ENCODE measurements around the gene HAUS7.

HAUS7 gene

DNA sequence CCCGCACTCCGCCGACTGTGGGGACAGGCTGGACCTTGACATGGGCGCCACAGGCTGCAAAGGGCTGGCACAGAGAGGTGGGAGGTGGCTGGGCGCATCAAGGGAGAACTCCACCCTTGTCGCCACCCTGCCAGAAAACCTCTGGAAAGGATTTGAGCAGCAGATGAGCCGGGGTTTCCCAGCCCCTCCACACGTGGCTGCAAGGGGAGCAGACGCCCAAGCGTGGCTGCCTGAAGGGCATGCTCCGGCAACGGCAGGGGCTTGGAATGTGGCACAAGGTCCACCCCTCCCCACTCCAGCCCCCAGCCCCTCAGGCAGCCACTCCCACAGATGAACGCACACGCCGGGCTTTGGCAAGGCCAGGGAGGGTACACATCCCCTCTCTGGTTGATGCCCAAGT is 29.0 kb upstream of the HAUS7 start:
- no peak for DNase-seq (ENCODE audit: low read depth)

- no peak for DNase-seq (ENCODE audit: low read depth)
These were observed 28.1 kb upstream of the HAUS7 start for GRCh38 chrX:153498453-153498852.

- no peak for DNase-seq (ENCODE audit: low read depth)
These were observed 26.2 kb upstream of the HAUS7 start for GRCh38 chrX:153496590-153496959.

- DNase-seq (ENCODE audit: low read depth) = no peak
These were observed 25.7 kb upstream of the HAUS7 start for GRCh38 chrX:153495903-153496589.

GRCh38 chrX:153495362-153495751 is 25.0 kb upstream of the HAUS7 start:
- no peak for DNase-seq (ENCODE audit: low read depth)

- no peak for DNase-seq (ENCODE audit: low read depth)
These were observed 24.4 kb upstream of the HAUS7 start, which contains the start of gene BGN for GRCh38 chrX:153494541-153495361. TSS of gene BGN (plus strand) at chrX:153494980. CDS start at chrX:153504632, 9,652 bp downstream.

DNA sequence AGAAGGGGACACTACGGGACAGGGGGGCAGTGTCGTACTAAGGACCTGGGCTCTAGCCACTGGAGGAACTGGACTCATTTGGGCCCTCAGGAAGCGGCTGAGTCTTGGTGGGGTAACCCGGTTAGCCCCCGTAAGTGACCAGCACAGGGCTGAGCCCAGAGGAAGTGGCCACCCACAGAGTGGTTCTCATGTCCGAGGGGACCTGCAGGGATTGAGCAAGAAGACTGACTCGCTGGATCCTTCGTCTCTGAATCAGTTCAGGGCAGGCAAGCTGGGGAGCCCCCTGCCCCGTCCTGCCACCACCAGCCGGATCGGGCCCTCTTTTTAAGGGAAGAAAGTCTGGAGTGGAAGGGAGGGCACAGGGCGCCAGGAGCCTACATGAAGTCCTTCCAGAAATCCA is 23.7 kb upstream of the HAUS7 start:
- DNase-seq (ENCODE audit: low read depth) = no peak

- DNase-seq (ENCODE audit: low read depth) = no peak
These were observed 22.7 kb upstream of the HAUS7 start for GRCh38 chrX:153493085-153493484.

- DNase-seq (ENCODE audit: low read depth) = no peak
These were observed 22.2 kb upstream of the HAUS7 start for GRCh38 chrX:153492543-153492942.

DNA sequence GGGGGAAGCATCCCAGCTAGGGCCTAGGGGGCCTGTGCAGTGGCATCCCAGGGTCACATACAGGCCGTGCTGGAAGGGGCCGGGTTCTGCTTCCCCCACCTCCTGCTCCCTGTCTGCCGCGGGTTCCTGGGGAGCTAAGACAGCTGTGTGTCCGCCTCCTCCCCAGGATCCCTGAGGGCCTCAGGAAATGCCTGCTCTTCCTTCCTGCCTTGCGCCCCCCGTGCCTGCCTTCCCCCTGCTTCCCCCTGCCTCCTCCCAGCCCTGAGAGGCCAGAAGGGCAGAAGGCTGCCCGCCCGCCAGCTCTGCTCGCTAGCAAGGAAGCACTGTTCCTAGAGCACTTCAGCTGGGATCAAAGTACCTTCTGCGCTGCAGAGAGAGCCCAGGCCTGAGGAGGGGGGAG is 21.5 kb upstream of the HAUS7 start:
- DNase-seq (ENCODE audit: low read depth) = no peak

GRCh38 chrX:153491351-153491914 is 21.1 kb upstream of the HAUS7 start:
- DNase-seq (ENCODE audit: low read depth) = no peak

DNA sequence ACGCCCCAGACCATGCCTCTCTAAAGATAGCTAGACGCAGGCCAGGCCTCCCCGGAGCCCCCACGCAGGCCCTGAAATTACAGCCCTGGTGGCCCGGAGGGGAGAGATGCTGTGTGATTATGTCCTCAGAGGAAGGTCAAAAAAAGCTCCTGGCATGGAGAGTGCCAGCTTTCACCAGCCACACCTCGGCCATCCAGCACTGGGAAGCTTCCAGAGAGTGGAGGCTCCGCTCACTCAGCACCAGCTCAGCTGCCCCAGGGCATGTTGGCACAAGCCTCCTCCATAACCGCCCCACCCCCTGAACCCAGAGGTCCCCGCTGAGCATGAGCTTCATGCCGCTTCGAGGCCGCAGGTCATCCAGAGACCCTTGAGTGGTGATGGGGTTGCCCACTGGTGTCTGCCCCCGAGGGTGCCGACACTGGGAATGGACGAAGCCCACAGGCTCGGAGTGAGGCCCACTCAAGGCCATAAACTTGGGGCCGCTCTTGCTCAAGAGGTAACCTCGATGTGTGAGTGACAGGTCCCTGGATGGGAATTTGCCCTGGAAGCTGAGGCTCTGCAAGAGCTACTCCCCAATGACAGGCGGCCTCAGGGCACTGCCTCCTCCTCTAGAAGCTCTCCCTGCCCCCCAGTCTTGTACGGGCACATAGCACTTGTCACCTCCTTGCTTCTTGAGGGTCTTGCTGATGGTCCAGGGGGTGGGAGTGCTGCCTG is 20.0 kb upstream of the HAUS7 start:
- DNase-seq (ENCODE audit: low read depth) = no peak

DNA sequence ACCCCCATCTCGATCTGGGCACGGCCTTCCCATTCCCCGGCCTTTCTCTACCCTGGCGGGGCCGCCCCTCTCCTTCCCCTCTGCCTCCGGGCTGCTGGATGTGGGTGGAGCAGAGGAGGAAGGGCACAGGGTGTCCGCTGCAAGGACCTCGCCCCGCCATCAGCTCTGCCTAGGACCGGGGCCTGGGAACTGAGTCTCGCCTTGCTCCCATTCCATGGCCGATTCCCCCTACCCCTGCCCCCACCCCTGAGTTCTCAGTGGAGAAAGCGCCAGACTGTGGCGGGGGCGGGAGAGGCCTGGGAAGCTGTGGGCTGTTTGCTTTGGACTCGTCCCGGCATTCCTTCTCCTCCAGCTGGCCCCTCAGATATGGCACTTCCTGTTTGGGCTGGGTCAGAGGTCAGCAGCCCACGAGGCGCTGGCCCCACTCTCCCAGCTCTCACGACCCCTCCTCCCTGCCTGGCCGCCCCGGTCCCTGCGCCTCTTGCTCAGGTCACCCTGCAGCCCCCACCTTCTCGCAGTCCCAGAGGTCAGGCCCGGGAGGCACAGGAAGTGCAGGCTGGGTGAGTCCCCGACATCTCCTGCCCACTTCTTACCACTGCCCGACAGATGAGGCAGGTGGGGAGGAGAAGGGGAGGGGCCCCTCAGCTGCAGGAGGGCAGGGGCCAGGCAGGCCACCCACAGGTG is 18.0 kb upstream of the HAUS7 start:
- DNase-seq (ENCODE audit: low read depth) = no peak

GRCh38 chrX:153487590-153488071 is 17.3 kb upstream of the HAUS7 start:
- DNase-seq (ENCODE audit: low read depth) = no peak

GRCh38 chrX:153486171-153486570 is 15.8 kb upstream of the HAUS7 start:
- no peak for DNase-seq (ENCODE audit: low read depth)

DNA sequence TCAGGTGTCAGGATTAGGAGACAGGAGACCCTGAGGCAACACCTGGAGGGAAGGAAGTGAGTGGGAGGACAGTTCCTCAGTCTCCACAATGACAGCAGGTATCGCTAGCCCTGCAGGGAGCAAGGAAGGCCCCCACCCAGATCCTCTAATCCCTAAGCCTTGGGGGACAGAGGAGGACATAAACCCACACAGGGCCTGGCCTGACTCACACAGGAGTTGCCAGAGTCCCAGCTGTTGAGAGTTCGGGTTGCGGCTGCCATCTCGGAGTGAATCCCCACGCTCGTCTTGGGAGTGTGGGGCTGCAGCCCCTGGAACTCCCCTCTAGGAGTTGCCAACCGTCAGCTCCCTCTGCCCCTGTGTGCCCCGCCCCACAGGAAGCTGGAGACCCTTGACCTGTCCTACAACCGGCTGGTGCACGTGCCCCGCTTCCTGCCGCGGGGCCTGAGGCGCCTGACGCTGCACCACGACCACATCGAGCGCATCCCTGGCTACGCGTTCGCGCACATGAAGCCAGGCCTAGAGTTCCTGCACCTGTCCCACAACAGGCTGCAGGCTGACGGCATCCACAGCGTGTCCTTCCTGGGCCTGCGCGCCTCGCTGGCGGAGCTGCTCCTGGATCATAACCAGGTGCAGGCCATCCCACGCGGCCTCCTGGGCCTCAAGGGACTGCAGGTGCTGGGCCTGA is 15.2 kb upstream of the HAUS7 start:
- DNase-seq (ENCODE audit: low read depth) = no peak

DNA sequence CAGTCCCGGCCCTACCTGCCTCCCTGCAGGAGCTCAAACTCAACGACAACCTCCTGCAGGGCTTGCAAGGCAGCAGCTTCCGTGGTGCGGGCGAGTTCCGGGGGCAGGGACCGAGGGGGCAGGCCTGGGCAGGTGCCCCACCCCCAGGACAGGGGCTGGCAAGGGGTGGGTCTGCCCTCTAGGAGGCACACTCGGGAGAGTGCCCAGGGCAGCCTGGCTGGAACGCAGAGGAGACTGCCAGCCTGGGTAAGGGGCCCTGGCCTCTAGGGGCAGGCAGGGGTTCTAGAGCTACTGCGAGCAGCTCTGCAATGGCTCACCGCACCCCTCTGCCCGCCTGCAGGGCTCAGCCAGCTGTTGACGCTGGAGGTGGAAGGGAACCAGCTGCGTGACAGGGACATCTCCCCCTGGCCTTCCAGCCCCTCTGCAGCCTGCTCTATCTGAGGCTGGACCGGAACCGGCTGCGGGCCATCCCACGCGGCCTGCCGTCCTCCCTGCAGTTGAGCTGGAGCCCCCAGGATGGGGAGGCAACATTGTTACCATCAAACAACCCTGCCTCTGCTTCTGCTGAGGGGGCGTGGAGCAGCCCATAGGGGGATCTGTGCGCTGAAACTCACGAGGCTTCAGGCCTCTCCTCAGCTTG is 12.1 kb upstream of the HAUS7 start:
- DNase-seq (ENCODE audit: low read depth) = no peak

GRCh38 chrX:153481043-153481442 is 10.7 kb upstream of the HAUS7 start:
- DNase-seq (ENCODE audit: low read depth) = no peak

DNA sequence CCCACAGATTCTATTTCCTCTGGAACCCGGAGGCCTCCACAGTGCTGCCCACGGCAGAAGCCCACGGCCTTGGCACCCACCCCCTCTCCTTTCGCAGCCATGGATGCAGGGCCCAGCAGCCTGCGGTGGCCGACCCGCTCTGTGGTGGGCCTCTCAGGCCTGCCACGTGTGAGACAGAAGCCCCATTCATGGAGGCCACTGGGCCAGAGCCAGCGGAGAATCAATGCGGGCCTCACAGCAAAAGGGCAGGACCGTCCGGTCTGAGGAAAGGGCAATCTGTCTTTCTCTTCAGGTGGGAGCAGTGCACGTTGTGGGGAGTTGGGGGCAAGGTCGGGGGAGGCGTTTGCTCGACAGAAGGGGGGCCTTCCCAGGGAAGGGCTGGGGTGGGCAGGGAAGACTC is 8.4 kb upstream of the HAUS7 start:
- no peak for DNase-seq (ENCODE audit: low read depth)

DNA sequence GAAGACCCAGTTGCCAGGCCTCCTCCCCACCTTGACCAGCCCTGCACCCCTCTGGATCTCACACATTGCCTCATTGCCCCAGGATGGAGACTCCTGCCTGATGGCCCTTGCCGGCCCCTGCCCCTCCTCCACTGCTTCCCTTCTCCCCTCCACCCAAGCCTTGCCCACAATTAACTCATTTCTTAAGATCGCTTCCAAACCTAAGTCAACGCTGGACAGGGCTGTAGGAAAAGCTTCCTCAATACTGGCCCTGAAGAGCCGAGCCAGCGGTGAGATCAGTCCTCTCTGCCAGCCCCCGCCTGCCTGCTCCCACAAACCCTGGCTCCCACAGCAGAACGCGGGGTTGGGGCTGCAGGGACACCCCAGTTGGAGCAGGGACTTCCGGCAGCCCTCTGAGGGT is 7.5 kb upstream of the HAUS7 start:
- no peak for DNase-seq (ENCODE audit: low read depth)

DNA sequence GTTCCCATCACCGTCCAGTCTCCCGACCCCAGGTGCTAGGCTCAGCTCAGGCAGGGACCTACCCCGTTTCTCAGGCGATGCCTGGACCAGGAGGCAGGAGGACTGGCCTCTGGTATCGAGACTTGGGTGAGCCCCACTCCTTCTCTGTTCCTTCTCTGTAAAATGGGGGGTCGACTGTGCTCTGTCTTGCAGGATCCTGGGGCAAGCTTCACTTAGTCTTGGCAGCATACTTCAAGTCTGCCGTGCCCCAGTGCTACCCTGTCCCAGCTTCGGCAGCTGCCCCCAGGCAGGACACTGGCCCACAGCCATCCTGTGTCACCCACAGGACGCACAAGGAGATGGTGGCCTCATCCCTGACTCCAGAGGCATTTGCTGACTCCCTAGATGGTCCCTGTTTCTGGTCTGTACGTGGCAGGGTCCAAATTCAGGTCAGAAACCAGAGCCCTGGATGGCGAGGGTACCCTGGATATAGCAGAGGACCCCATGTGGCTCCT is 7.0 kb upstream of the HAUS7 start:
- no peak for DNase-seq (ENCODE audit: low read depth)
